T-helper 9 cell (primary cell): Measurements from ENCODE around the gene CLEC4D.
"Not testable (repeated sequence)": the region's sequence is repeated elsewhere in the genome, so short reads cannot be mapped to it uniquely, and the experiment has no call there.

Experiments
- DNase-seq: peaks from one replicate; pipeline ENCODE4 v3.0.0-alpha.2; 2020
- total RNA-seq, 2 donors: gene quantifications; one replicate each; lab custom pipeline; 2026; lab: John Stamatoyannopoulos, UW

The CLEC4D gene
- total RNA-seq, result 0 reads per million in 2 donors

GRCh38 chr12:8513256-8513655 lies at the start of gene CLEC4D:
TSS of gene CLEC4D (plus strand) at chr12:8513503. CDS start at chr12:8513733, 230 bp downstream.
- no peak for DNase-seq

GRCh38 chr12:8465301-8465996 lies 47.9 kb upstream of the CLEC4D start:
- no peak for DNase-seq

GRCh38 chr12:8466241-8466640 lies 47.1 kb upstream of the CLEC4D start:
- no peak for DNase-seq

GRCh38 chr12:8471090-8471489 lies 42.2 kb upstream of the CLEC4D start:
- DNase-seq, result no peak

GRCh38 chr12:8475508-8476203 lies 37.6 kb upstream of the CLEC4D start:
- no peak for DNase-seq

GRCh38 chr12:8482571-8483061 lies 30.7 kb upstream of the CLEC4D start:
- DNase-seq, result no peak

GRCh38 chr12:8483079-8483478 lies 30.2 kb upstream of the CLEC4D start:
- DNase-seq, result no peak

GRCh38 chr12:8491646-8492530 lies 21.4 kb upstream of the CLEC4D start:
- no peak for DNase-seq

GRCh38 chr12:8493084-8493483 lies 20.2 kb upstream of the CLEC4D start:
- no peak for DNase-seq

- DNase-seq, result not testable (repeated sequence)
These were observed 17.6 kb upstream of the CLEC4D start for GRCh38 chr12:8495671-8496070.

- DNase-seq, result not testable (repeated sequence)
These were observed 17.2 kb upstream of the CLEC4D start for GRCh38 chr12:8496074-8496473.

GRCh38 chr12:8499616-8500015 lies 13.7 kb upstream of the CLEC4D start:
- no peak for DNase-seq

- no peak for DNase-seq
These were observed 11.6 kb upstream of the CLEC4D start for GRCh38 chr12:8501720-8502119.

GRCh38 chr12:8504351-8504750 lies 9.0 kb upstream of the CLEC4D start:
- DNase-seq, result no peak

- DNase-seq, result no peak
These were observed 5.7 kb upstream of the CLEC4D start for GRCh38 chr12:8507596-8507995.

- DNase-seq, result no peak
These were observed 5.1 kb upstream of the CLEC4D start for GRCh38 chr12:8508223-8508622.

- no peak for DNase-seq
These were observed 4.1 kb upstream of the CLEC4D start for GRCh38 chr12:8508910-8509841.

- DNase-seq, result no peak
These were observed 4.7 kb downstream of the CLEC4D start for GRCh38 chr12:8517971-8518370.

- no peak for DNase-seq
These were observed 5.9 kb downstream of the CLEC4D start for GRCh38 chr12:8519171-8519570.

- DNase-seq, result no peak
These were observed 14.2 kb downstream of the CLEC4D start for GRCh38 chr12:8527250-8528130.

GRCh38 chr12:8532045-8532444 lies 18.7 kb downstream of the CLEC4D start:
- no peak for DNase-seq
